HuH-7.5 (cell line): ENCODE results near the gene MRPS18A.
"Not testable (repeated sequence)": the region's sequence is repeated elsewhere in the genome, so short reads cannot be mapped to it uniquely, and the experiment has no call there.

Experiments
- DNase-seq: peaks from one replicate; pipeline ENCODE4 v3.0.0; 2011; ENCODE audit warnings: low spot score

MRPS18A gene

DNA sequence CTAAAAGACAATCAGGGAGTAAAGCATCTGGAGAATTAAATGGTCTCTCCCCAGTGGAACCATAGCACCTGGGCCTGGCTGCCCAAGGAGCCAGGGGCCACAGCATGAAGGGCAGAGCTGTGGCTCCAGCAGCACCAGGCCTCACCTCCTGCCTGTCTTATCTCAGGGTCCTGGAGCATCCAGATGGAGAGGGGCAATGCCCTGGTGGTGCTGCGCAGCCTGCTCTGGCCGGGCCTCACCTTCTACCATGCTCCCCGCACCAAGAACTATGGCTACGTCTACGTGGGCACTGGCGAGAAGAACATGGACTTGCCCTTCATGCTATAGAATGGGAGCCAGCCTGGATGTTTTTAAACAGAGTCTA, 17.0 kb downstream of the MRPS18A start:
- DNase-seq, result no peak

DNA sequence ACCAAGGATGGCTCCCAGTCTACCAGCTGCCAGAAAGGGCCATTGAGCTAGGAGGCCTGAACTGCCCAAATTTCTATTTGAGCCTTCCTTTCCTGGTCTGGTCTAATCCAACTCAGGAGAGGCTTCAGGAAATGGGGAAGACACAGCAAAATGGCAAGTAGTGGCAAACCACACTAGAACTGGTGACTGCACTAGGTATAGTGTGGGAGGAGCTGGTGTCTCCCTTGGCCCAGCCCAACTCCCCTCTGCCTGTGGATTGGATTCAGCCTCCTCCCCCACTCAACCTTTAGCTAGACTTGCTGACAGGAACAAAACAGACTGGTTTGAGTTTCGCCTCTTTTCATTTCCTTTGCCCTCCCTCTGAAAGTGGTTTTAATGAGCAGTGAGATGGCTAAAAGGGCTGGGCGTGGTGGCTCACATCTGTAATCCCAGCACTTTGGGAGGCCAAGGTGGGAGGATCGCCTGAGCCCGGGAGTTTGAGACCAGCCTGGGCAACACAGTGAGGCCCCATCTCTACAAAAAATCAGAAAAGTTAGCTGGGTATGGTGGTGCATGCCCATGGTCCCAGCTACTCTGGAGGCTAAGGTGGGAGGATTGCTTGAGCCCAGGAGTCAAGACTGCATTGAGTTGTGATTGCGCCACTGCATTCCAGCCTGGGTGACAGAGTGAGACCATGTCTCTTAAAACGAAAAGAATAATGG, 17.5 kb downstream of the MRPS18A start:
- DNase-seq, result no peak

DNA sequence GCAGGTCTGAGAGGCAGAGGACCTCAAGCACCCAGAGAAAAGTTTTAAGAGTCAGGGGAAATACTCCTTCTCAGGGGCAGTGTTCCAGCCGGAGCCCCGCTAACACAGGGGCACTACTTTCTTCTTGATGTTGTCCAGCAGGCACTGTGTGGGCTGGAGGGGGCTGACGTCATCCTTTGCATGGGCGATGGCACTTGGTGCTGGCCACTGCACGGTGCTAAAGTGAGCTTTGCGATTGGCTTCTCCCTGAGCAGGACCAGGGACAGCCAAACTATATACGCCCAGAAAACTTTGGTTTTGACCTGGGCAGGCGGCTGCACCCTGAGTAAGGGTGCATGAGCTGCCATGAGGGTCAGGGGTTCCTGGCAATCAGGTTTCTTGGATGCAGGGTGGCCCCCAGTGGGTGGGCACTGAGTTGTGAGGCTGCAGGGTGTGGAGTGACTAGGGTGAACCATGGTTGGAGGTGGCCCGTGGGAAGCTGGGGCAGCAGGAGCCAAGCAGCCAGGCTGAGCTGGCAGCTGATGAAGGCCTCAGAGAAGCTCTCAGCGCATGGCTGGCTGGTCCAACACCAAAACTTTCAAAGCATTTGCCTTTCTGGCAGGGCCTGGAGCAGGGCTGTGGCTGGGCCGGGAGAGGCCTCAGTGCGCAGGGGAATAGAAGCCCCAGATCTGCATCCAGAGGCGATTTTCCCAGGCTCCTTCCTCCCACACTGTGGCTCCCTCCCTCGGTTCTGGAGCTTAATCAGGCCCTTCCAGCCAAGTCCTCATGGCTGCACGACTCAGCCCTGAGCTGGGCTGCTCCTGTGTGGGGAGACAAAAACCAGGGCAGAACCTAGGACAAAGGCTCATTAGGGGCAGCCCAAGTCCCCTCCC, 18.3 kb downstream of the MRPS18A start:
- DNase-seq, result no peak

DNA sequence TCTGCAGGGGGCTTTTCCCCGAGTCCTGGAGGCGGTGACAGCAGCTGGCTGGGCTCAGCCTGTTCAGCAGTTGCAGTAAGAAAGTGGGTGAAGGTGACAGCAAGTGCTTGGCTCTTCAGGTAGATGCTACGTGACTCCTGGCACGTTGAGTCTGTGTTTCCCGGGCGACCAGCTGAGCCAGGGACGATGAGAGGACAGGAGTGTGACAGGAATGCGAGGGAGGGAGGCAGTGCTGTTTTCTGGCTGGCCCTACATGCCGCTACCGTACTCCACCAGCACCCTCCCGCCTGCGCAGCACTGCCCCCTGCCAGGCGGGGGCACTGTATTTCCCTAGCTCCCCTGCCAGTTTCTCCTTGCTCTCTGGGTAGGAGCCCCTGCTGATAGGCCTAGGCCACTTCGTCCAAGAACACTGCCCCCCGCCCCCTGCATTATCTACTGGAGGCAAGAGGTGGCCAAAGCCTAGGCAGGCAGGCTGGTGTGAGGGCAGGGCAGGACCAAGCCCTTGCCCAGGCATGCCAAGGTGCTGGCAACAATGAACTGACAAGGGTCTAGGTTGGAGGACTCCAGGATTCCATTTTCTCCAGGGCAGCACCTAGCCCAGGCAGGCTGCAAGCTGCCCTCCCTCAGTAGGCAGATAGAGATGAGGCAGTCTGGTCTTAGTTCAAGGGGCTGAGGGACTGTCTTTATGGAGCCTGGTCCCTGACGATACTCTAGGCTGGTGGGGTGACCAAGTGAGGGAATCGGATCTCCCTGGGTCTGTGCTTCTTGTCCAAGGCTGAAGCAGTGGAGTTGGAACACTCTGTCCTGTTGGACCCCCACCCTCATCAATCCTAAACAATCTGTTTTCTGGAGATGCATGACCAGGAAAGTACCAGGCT, 19.2 kb downstream of the MRPS18A start:
- peak; percentile 44 for DNase-seq

DNA sequence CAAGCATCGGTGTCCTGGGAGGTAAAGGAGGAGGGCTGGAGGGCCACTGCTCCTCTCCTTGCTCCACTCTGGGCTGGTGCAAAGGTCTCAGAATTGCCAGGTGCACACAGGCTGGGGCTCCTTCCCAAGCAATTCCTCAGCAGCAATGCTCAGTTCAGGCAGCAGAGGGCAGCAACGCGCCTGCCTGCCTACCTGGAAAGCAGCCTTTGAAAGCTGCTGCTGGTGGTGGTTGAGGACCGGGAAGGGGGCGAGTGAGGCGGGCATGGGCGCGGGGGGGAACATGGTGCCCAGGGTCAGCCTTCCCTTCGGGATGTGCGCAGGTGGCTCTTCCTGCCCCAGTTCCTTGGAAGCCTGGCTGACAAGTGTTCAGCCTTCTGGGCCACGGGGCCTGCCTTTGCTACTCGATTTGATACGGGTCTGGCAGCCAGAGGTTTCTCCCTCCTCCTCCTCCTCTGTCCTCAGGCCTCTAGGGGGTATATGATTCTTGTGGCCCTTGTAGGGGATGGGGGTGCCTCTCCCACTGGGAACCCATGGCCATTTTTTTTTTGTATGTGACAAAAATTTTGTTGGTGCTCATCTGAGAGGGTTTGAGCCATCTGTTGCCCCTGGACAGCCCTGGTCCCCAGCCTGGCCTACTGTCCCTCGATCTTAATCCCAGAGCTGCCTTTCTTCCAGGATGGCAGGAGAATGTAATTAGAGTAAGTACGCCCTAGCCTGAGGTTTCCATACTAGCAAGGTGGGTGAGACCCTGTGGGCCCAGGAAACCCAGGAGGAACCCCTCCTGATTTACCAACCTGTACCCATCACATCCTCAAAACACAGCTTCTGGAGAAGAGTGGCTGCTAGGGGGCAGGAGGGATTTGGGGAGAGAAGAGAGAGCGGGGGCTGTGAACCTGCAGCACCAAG, 20.1 kb downstream of the MRPS18A start:
- DNase-seq, result peak; percentile 64

DNA sequence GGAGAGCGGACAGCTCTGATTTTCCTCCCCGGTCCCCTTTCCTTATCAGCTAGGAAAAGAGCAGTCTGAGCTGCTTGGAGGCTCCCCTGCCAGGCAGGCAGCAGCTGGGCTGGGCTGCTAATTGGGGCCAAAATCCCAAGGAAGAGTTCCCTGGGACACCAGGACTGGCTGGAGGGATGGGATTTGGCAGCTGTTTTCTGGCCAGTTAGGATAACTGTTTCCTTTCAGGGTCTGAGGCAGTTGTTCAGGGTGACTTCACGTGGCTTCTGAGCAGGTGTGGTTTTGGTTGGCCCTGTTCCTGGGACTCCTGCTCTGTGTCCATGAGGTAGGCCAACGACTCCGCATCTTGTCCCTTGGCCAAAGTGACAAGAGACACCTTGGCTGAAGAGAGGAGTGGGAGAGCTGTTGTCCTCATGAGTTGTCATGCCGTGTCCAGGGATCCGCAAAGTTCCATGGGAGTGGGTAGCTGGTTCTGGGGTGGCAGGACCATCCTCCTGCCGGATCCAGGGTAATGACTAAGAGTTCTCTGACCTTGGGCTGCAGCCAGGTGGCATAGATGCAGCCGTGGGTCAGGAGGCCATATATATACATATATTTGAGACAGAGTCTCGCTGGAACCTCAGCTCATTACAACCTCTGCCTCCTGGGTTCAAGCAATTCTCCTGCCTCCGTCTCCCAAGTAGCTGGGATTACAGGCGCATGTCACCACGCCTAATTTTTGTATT, 21.2 kb downstream of the MRPS18A start:
- no peak for DNase-seq

DNA sequence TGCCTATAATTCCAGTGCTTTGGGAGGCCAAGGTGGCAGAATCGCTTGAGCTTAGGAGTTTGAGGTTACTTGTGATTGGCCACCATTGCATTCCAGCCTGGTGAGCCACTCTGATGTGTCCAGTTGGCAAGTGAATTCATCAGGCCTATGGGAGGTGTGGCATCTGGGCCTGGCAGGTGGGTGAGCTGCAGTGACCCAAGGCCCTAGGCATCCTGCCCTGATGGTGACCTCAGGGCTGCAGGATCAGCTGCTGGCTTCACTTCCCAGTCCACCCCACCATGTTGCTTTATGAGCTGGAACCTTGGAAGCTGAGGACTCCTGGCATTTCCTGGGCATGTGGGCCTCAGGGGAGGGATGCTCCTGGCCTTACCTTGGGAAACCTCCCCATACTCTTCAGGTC, 22.2 kb downstream of the MRPS18A start:
- DNase-seq, result no peak

DNA sequence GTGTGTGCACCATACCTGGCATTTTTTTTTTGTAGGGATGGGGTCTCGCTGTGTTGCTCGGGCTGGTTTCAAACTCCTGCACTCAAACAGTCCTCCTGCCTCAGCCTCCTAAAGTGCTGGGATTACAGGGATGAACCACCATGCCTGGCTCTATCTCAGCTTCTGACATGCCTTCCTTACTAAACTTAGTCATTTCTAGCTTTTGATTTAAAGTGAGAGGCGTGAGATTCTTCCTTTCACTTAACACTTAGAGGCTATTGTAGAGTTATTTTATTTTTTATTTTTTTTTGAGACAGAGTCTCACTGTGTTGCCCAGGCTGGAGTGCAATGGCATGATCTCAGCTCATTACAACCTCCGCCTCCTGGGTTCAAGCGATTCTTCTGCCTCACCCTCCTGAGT, 24.6 kb downstream of the MRPS18A start:
- not testable (repeated sequence) for DNase-seq

DNA sequence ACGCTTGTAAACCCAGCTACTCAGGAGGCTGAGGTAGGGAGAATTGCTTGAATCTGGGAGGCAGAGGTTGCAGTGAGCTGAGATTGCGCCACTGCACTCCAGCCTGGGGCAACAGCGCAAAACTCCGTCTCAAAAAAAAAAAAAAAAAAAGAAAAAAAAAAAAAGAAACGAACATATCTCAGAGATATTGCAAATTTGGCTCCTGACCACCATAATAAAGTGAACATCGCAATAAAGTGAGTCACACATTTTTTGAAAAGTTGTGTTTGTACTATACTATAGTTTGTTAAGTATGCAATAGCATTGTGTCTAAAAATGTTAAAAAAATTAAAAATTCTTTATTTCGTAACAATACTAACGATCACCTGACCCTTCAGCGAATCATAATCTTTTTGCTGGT, 29.4 kb downstream of the MRPS18A start:
- no peak for DNase-seq

- DNase-seq, result no peak
These were observed 30.3 kb downstream of the MRPS18A start for GRCh38 chr6:43657221-43657802.

GRCh38 chr6:43652822-43653221, 34.8 kb downstream of the MRPS18A start:
- DNase-seq, result not testable (repeated sequence)

DNA sequence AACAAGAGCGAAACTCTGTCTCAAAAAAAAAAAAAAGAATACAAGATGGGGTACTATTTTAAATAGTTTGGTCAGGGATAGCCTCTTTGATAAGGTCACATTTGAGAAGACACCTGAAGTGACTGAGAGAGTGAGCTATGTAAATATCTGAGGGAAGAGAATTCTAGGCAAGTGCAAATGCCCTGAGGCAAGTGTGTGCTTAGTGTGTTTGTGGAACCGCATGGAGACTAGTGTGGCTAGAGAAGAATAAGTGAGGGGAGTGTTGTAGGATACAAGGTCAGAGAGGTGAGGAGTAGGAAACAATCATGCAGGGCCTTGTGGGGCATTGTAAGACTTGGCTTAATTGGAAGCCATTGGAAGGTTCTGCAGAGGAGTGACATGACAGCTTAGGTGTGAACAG, 39.3 kb downstream of the MRPS18A start:
- no peak for DNase-seq

GRCh38 chr6:43647613-43648012, 40.0 kb downstream of the MRPS18A start:
- DNase-seq, result no peak

GRCh38 chr6:43645613-43645964, 42.0 kb downstream of the MRPS18A start:
- DNase-seq, result no peak

- no peak for DNase-seq
These were observed 42.5 kb downstream of the MRPS18A start, which contains the start of gene RSPH9 for GRCh38 chr6:43644940-43645612. TSS of gene RSPH9 (plus strand) at chr6:43645036. CDS start at chr6:43645099, 63 bp downstream.

DNA sequence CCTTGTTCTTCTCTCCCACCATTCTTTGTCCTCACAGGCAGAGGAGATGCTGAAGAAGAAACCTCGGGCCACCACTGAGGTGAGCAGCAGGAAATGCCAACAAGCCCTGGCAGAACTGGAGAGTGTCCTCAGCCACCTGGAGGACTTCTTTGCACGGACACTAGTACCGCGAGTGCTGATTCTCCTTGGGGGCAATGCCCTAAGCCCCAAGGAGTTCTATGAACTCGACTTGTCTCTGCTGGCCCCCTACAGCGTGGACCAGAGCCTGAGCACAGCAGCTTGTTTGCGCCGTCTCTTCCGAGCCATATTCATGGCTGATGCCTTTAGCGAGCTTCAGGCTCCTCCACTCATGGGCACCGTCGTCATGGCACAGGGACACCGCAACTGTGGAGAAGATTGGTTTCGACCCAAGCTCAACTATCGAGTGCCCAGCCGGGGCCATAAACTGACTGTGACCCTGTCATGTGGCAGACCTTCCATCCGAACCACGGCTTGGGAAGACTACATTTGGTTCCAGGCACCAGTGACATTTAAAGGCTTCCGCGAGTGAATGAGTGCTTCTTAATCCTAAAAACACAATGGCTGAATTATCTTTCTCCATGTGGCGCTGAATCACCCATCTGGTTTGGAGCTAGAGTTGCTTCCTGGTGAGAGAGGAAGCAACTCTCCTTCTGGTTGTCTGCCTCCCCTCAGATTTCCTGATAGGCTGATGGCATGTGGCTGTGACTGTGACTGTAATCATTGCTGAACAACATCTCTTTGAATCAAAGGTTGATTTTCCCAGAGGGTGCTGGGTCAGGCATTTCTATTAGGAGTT, 47.4 kb downstream of the MRPS18A start:
- no peak for DNase-seq

DNA sequence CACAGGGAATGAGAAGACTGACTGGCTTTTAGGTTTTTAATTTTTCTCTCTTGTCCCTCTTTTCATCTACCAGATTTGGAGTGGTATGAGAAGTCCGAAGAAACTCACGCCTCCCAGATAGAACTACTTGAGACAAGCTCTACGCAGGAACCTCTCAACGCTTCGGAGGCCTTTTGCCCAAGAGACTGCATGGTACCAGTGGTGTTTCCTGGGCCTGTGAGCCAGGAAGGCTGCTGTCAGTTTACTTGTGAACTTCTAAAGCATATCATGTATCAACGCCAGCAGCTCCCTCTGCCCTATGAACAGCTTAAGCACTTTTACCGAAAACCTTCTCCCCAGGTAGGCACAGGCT, 51.3 kb downstream of the MRPS18A start:
- DNase-seq, result no peak

DNA sequence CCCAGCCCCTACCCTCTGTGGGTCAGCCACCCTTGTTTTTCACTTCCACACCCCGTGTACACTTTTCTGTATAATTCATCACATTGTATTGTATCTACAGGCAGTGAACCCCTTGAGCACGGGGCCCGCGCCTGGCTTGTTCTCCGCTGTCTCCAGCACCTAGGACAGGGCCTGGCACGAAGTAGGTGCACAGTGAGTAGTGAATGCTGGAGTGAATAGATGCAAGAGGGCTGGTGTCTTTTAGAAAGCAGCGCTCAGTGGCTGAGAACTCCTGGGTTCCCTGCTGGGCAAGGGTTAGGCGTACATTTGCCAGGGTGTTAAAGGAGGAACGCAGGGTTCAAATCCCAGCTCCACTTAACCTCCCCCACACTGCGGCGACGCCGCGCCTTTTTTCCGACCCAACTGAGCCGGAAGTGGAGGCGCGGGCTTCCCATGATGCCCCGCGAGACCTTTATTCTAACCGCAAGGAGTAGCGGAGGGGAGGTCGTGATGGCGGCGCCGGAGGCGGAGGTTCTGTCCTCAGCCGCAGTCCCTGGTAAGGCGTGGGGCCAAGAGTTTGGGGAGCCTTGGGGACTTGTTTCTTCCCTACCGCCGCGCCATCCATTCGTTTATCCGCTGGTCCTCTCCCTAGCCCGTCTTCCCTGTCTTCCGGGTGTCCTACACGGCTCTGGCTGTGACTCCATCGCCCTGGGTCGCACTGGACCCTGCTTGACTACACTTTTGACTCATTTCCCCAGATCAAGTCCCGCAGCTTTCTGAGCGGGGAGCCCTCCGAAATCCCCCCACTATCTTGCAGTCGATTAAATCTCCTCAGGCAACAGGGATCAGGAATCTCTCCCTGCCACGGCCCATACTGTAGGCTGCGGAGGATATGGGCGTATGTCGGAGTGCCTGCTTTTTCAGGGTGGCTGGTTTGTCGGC, 51.9 kb downstream of the MRPS18A start, which contains the start of gene MAD2L1BP:
Gene MAD2L1BP (plus strand): TSS at position 454 of the 921 bp plus-strand sequence. CDS start 36 bp downstream, at position 490.
- DNase-seq, result peak; percentile 74
